HG02642 (cell line): ENCODE measurements around the gene BRI3.

Experiments
- ATAC-seq: cut with Tn5 transposase; IDR thresholded peaks from one replicate; pipeline ENCODE4 v1.9.1; 2021; ENCODE audit warnings: mild to moderate bottlenecking; ENCODE audit not compliant: unreplicated experiment, poor library complexity

BRI3 gene

DNA sequence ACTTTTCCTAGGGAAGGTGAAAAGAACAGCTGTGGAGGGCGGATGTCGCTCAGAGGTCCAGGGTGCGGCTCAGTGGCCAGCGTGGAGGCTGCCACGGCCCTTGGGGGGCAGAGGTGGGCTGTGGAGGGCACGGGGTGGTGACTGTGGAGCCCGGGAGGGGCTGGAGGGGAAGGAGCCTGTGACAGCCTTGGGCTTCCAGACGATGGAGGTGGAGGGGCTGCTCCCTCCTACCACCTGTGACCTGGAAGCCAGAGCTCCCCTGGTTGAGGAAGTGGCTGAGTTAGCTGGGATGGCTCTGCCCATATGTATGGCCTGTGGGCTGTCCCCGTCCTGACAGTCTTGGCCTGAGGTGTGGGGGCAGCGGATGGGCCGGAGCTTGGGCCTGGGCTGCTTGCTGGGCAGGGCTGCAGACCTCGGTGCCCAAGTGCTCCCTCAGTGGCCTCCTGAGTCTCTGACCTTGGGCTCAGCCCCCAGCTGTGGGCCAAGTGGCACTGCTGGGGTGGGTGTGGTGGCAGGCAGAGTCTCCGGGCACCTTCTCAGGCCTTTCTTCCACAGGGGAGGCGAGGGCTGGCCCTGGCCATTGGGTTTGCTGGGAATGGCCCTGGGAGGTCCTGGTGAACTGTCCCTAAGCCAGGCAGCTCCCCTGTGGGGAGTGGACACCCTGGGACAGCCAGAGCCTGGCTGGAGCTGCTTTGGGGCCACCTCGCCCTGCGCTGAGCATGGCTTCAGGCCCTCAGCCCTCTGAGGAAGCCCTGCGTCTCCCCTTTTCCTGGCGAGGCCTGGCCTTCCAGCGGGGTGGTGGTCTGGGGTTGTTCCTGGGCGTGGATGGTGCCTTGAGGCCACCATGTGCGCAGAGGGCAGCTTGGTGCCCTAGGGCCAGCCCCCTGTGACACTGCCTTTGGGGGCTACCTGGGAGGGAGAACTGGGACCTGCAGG is 3.9 kb downstream of the BRI3 start:
- no peak for ATAC-seq

DNA sequence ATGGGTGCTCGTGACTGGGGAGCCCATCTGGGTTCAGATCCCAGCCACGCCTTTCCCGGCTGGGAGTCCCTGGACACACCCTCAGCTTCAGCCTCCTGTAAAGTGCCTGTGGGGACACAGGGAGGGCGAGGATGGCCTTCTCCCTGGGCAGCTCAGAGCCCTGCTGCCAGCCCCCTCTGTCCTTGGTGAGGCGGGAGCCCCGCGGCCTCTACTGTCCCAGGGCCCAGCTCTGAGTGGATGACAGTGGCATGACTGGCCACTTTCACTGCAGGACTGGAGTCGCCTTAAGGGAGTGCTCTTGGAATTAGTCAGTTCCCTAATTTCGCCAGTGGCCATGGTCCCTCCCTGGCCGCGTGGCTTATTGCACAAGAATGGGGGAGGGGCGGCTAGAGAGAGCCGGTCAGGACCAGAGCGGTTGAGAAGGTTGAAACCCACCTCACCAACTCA is 4.6 kb downstream of the BRI3 start:
- no peak for ATAC-seq

DNA sequence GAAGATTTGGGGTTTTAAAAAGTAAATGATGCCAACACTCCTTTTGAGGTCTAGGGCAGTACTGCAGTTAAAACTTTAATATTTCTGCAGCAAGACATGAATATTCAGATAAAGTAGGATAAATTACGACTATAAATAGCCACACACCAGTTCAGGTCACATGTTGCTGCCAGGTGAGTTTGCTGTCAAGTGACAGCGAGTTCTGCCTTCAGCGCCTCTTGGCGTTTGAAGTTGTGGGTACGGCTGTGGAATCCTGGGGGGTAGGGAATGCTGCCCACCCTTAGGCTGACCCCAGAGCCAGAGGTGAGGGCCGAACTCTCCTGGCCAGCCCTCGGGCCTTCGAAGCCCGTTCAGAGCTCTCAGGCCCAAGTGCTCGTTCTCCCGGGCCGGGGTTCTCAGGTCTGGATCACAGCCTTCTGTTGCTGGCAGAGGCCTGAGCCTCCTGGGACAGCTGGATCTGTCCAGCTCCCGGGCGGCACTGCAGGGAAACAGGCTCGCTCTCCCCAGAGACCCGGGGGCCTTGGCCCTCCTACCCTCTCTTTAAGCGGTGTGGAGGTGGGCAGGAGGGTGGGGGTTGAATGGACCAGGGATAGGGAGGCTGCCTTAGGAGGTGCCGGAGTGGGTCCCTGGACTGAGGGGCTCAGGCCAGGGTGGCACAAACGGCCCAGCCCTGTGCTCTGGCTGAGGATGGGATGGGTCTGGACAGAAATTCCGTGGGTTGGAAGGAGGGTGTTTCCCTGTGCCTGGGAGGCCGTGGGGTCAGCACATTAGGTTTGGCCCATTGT is 5.4 kb downstream of the BRI3 start:
- no peak for ATAC-seq

DNA sequence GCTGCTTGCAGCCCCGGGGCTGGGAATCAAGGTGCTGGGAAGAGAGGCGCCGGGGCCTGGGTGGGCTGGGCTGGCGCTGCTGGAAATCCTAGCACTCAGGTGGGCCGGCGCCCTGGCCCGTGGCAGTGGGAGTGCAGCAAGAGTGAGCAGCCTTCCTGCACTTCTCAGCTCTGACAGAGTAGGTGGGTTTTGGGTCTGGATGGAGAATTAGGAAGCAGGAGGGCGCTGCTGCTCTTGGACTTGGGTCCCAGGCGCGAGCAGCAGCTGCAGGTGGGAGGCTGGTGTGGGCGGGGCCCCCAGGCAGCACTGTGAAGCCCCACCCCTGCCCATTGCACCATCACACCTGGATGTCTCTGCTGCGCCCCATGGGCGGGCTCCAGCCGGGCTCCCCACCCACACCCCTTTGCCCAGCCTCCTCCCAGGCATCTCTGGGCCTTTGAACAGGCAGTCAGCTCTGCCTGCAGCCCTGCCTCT is 6.0 kb downstream of the BRI3 start:
- no peak for ATAC-seq

DNA sequence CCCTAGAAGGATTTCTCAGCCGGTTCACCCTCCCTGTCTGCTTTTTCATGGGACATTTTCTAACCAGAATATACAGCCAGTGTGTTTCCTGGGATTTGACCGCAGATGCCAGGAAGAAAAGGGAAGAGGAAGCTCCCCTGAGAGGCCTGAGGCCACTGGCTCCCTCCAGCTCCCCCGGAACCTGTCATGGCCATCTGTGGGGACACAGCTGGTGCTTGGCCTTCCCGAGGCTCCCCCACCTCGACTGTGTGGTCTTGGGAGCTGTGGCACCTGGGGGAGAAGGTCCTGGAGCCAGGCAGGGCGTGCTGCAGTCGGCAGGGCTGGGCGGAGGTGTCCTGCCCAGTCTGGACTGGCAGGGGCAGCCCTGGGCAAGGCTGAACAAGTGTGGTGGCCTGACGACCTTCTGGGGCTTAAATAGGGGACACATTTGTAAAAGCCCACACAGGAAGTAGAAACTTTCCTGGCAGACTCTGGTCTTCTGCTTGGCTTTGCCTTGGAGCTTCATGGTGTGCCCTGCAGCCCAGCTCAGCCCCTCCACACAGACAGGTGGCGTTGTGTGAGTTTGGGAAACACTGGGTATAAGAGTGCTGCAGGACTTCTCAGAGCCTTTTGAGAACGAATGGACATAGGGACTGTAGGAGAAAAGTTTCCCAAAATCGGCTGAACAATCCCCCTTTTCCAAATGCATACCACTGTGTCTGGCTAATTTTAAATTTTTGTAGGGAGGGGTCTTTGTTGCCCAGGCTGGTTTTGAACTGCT is 6.8 kb downstream of the BRI3 start:
- ATAC-seq, result no peak

DNA sequence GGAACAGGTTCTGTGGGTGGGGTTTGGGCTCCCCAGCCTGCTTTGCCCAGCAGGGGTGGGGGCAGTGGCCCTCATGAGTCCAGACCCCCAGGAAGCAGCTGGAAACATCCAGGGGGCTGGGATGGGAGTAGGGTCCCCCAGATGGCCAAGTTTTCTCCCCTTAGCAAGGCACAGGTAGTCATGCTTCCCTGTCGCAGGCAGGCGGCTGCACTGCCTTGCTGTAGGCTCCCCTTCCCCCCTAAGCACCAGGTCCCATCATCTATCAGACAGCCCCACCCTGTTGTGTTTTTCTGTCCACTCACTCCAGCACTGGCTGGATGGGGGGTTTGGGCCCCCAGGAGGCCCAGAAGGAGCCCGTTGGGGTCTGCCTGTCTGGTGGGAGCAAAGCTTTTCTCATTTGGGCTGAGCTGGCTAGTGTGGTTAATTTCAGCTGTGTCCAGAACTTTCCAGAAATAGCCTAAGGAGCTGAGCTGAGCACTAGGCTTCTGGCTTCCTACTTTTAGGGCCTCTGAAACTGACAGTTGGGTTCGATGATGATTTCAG is 7.9 kb downstream of the BRI3 start:
- ATAC-seq, result no peak

DNA sequence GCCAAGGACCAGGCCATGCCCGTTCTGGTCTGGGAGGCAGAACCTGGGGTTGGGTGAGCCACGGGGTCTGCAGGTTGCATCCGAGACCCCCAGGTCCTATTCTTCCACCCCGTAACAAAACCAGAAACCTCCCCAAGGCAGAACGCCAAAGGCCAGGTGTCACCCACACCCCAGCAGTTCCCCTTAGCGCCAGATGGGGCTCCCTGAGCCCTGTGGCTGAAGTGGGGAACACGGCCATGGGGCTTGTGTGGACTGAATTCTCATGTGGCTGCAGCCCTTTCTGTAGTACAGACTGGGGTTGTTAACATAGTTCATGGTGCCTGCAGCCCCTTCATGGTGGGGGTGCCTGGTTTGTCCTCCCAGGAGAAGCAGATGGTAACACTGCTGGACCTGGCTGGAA is 10.2 kb downstream of the BRI3 start:
- ATAC-seq, result no peak

DNA sequence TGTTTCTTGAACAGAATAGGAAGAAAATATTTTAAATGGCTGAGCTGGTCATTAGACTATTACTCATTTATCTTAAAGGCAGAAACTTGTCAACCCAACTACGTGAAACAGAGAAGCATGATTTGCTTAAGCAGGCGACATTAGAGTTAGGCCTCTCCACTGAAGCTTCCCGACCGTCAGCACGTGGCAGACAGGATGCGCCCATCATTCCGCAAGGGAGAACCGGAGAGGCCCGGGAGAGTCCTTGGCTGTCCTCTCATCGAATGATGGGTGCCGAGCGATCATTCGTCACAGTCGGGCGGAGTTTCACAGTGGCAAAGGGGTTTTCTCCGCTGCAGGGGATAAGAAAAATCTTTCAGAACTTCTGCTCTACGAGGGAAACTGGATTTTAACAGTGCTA is 11.8 kb downstream of the BRI3 start:
- no peak for ATAC-seq

DNA sequence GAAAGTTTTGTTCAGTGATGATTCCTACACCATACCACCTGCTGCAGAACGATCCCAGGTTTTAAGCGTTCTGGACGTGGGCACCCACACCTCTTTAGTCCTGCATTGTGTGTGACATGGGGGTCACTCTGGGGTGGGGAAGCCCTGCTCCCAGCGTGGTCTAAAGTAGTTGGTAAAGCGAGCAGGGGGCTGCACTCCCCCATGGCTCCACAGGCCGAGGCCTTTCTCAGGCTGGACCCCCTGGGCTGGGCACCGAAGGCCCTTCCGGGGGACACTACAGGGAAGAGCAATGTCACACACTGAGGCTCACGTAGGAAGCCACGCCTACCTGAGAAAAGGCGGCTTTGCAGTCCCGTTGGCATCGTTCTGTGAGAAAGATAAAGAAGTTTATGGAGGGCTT is 12.3 kb downstream of the BRI3 start:
- ATAC-seq, result no peak

DNA sequence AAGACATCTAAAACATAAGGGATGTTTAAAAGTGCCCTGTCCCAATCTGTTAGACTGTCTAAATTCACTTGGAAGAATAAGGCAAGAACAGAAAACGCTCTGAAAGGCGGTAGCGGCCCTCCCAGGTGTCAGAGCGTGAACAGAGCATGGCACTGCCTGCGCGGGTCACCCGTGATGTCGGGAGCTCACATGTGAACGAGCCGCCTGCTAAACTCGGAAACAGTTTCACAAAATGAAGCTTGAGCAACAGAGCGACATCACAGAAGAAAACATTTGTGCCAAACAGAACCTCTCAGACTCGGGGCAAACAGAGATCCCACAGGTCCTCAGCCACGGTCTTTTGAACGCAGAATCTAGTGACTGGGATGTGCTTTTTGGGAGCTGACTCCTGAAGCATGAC is 12.8 kb downstream of the BRI3 start:
- no peak for ATAC-seq

DNA sequence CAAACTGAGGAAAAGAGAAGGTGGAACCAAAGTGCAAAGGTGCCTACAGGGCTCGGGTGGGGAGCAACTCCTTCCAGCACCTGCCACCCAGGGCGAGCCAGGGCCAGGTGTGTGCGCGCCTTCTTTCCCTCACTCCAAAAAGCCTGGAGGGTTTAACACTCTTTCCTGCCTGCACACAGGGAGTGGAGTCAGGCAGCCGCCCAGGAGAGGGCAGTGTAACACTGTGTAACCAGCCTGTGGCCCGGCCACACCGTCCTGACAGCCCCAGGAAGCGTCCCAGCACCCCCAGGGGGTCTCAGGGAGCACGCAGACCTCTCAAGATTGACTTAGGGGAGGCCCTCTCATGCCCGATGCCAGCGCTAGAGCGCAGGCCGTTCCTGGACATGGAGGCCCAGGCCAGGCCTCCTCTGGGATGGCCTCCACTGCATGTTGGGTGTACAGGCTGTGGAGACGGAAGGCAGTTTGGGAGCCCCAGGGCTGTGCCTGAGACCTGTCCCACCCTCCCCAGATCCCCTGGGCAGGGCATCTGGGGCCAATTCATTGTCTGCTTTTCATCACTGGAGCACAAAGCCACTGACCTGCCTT is 13.4 kb downstream of the BRI3 start:
- no peak for ATAC-seq

DNA sequence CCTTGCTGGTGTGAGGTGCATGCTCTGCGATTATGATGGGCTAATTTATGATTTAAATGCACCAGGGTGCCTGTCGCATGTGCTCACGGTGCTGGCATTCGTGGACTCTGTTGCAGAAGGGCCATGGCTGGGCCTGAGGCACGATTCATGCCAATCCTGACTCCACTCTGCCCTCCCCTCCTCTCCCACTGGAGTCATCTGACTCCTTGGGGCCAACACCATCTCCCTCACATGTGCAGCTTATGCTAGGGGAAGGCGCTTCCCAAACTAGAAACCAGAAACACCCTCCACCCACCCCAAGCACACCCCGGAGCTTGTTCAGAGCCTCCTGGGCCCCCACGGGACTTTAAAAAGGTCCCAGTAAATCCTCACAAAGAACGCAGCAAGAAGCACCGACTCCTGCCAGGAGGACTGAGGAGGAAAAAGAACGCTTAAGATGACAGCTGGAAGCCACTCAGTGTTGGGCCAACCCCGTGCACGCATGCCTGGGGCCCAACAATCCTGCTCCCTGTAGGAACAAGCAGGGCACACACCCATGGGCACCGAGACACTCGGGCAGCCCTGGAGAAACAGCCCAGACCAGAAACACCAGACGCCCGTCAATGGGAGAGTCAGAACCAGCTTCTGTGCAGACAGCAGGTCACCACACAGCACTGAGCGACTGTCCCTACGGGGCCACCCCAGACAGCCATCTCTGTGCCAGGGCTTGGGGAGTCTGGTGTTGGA is 14.1 kb downstream of the BRI3 start:
- ATAC-seq, result no peak

DNA sequence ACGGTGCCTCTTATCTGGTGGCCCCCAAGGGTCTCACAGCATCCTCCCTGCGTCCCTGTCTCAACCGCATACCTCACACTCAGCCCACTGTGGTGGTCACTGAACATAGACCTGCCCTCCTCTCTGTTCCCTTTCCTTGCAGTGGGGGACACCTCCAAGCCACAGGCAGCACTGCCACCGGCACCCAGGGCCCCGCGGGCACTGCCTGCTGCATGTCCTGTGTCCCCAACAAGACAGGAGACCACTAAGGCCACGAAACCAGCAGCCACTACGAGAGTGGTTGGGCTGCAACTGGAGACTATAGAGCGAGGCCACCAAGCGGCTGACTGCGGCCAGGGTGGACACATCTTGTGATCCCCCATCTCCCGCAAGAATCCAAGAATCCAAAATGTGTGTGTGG is 15.3 kb downstream of the BRI3 start:
- ATAC-seq, result no peak

DNA sequence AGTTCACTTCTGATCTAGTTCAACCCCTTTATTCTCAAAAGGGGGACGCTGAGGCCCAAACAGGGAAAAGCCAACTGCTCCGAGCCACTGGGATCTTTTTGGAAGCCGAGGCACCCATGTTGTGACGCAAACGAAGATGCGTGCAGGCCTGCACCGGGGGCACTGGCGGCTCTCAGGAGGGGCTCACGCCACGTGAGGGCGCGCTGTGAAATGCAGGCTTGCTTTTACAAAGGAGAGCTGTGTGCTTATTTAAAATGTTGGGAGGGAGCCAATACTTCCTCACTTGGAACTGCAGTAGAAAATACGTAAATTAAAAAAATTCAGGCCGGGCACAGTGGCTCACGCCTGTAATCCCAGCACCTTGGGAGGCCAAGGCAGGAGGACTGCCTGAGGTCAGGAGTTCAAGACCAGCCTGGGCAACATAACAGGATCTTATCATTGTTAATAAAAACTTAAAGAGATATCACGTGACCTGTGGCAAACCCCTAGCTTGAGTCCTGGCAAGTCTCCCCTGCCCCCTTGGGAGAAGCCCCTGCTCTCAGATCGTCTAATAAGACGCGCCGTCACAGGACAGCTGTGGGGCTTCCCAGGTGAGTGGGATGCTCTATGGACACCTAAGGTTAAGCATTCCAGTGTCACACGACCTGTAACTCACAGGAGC is 16.3 kb downstream of the BRI3 start:
- no peak for ATAC-seq

DNA sequence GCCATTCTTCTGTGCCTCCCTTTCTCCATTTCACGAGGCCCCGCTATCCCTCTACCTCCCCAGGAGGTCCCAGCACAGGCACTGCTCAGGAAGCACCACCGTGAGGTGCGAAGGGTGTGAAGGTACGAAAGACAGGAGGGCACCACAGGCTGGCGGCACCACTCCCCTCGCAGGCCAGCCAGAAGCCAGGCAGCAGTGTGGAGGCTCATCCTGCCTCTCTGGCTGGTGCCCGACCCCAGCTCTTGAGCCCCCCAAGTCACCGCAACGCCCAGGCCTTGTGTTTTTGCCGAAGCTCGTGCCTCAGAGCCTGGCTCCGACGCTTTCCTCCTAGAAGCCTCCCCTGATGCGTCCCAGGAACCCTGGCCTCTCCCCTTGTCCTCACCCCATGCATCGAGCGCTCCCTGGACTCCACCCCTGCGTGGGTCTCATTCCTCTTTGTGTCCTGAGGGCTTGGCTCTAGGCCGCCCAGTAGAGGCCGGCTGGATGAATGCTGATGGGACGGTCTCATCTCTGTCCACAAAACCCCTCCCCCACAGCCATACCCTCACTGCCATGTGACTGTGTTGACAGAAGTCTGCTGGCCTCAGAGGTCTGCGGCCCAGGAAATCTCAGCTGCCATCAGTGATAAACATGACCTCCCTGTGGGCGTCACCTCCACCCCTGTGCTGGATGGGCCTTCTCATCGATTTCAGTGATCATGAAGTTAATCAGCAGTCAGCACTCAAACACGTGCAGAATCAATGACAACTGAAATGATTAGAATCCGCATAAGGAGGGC is 19.3 kb downstream of the BRI3 start:
- ATAC-seq, result no peak

DNA sequence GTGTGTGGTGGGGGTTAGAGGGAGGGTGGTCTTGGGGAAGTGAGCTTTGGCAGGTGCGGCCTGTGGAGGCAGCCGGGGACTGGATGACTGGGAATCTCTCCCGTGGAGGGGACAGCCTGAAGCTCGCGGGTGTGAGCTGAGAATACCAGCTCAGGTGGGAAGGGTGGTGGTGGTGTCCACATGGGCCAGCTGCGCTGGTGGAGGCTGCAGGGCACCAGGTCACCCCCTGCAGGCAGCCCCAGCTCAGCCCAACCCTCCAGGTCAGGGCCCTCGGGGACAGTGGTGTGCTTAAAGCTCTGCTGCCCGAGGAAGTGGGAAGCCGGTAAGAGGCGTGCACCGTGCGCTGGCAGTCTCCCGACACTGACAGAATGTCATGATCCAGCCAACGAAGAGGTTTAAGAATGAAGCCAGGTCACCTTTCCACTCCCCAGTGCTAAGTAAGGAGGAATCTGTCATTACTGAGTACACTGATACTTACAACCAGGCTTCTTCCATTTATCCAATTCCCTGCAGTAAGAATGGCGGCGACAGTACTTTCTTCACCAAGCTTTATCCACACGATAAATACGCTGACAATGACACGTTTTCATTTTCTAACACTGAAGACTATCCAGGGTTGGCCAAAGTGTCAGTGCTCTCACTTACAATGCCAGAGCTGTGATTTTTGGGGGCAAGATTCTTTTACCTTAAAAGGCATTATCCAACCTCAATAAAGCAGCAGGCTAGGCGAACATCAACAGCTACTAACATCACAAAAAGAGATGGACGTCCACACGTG is 20.4 kb downstream of the BRI3 start:
- ATAC-seq, result no peak

DNA sequence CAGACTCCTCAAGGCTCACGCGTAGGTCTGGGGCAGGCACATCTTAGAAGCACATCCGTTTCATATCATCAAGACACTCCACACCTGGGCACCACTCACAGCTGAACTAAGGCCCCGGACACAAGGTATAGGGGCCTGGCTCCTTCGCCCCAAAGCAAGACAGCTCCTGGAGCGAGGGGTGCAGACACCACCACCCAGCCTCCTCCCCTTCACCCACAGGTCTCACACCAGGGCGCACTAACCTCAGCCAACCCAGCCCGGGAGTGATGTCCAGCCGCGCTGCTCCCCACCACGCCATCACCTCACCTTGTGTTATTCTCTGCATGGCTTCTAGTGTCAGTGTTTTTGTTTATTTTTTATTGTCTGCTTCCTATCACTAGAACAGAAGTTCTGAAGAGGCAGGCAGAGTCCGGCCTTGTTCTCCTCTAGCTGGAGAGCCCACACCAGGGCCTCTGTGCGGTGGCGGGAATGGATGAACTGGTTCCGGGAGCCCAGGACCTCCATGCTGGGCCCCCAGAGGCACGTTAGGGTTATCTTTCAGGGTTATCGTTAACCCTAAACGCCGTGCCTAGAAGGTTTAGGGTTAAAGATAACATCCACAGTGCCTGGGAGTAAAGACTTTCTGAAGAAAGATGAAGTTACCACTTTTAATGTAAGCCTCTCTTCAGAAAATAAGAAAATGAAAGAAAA is 21.8 kb downstream of the BRI3 start:
- no peak for ATAC-seq
